ENCODE data around the gene SLC39A11.

- no peak for TF ChIP-seq CTCF (IDR thresholded peaks at IDR 0.05; ENCODE audit: low read depth, low read length, missing input control)
- peak in 1 of 2 donors; percentile 15 for TF ChIP-seq RXRA (IDR thresholded peaks at IDR 0.05)
- TF ChIP-seq, protein P1, sequence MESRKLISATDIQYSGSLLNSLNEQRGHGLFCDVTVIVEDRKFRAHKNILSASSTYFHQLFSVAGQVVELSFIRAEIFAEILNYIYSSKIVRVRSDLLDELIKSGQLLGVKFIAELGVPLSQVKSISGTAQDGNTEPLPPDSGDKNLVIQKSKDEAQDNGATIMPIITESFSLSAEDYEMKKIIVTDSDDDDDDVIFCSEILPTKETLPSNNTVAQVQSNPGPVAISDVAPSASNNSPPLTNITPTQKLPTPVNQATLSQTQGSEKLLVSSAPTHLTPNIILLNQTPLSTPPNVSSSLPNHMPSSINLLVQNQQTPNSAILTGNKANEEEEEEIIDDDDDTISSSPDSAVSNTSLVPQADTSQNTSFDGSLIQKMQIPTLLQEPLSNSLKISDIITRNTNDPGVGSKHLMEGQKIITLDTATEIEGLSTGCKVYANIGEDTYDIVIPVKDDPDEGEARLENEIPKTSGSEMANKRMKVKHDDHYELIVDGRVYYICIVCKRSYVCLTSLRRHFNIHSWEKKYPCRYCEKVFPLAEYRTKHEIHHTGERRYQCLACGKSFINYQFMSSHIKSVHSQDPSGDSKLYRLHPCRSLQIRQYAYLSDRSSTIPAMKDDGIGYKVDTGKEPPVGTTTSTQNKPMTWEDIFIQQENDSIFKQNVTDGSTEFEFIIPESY (IDR thresholded peaks at IDR 0.05): no peak
Measured at GRCh38 chr17:72976971-72977770, 115.3 kb downstream of the SLC39A11 start.
